Karpas-422 (cell line): ENCODE data around the gene RABGAP1L. TPM values are rescaled to one million over a fixed set of nuclear protein-coding genes. Genes with fewer than 3 reads are reported as not detected.

Experiments
- DNase-seq: peaks from one replicate; pipeline ENCODE4 v3.0.0-alpha.2; 2015
- H2AFZ ChIP-seq: fragments of 200-600 bp; sonication (generic); 2 replicates; pipeline ENCODE4 v1.6.1; 2014; ENCODE audit warnings: antibody characterized with exemption, low read length, mixed read lengths
- H3K27ac ChIP-seq: fragments of 200-600 bp; sonication (generic); 2 replicates; pipeline ENCODE4 v1.5.1; 2014; ENCODE audit warnings: mild to moderate bottlenecking, low read length, moderate library complexity
- H3K27me3 ChIP-seq: fragments of 200-600 bp; sonication (generic); 2 replicates; pipeline ENCODE4 v1.6.1; 2014; ENCODE audit warnings: low read length, mixed read lengths
- H3K36me3 ChIP-seq: fragments of 200-600 bp; sonication (generic); 2 replicates; pipeline ENCODE4 v1.6.1; 2014; ENCODE audit warnings: low read length, mixed read lengths; ENCODE audit not compliant: insufficient read depth
- H3K4me1 ChIP-seq: fragments of 200-600 bp; sonication (generic); 2 replicates; pipeline ENCODE4 v1.6.1; 2014; ENCODE audit warnings: mild to moderate bottlenecking, low read length, mixed read lengths
- H3K4me2 ChIP-seq: fragments of 200-600 bp; sonication (generic); 2 replicates; pipeline ENCODE4 v1.6.1; 2014; ENCODE audit warnings: low read length, low read depth, mild to moderate bottlenecking; ENCODE audit not compliant: poor library complexity, severe bottlenecking
- H3K4me3 ChIP-seq: fragments of 200-600 bp; sonication (generic); 2 replicates; pipeline ENCODE4 v1.5.1; 2014; ENCODE audit warnings: mild to moderate bottlenecking, antibody characterized with exemption, low read length, mixed read lengths
- H3K79me2 ChIP-seq: fragments of 200-600 bp; sonication (generic); 2 replicates; pipeline ENCODE4 v1.6.1; 2014; ENCODE audit warnings: mild to moderate bottlenecking, low read length, mixed read lengths
- H3K9ac ChIP-seq: fragments of 200-600 bp; sonication (generic); 2 replicates; pipeline ENCODE4 v1.6.0; 2014; ENCODE audit warnings: low read length
- H3K9me2 ChIP-seq: fragments of 200-600 bp; sonication (generic), shearing (Covaris generic); replicated peaks from 2 replicates; pipeline ENCODE4 v1.6.0; 2014; ENCODE audit warnings: mild to moderate bottlenecking, low read length, moderate library complexity; ENCODE audit not compliant: insufficient read depth
- H3K9me3 ChIP-seq: fragments of 300-700, 200-600 bp; sonication (generic); 2 replicates; pipeline ENCODE4 v1.6.1; 2014; ENCODE audit warnings: low read length, mixed read lengths
- H4K20me1 ChIP-seq: fragments of 200-600 bp; sonication (generic); 2 replicates; pipeline ENCODE4 v1.6.1; 2014; ENCODE audit warnings: mild to moderate bottlenecking, antibody characterized with exemption, low read length, low read depth; ENCODE audit not compliant: insufficient read depth
- total RNA-seq: library from RNA; depleted of rRNA; stranded (reverse); fragments of >200 nt; shearing (Covaris generic); gene quantifications from 2 replicates; pipeline ENCODE4 v1.2.3, GENCODE V29; 2014; ENCODE audit warnings: low replicate concordance

Gene RABGAP1L
- total RNA-seq, 1 experiment from 2014 or later: 28.9 TPM

DNA sequence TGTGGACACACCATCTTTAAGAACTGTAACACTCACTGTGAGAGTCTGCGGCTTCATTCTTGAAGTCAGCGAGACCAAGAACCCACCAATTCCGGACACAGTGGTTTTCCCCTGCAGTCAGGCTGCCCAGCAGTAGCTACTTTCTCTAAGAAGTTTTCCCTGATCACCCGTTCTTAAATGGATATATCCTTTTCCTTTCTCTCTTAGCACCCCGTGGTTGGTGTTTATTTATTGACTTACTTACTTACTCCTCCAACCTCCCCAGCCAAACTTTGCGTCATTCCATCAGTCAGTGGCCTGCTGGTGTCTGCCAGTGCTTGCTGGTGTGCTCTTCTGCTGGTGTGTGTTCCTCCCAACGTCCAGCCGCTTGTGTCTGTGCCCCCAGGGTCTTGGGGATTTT lies 553.2 kb downstream of the RABGAP1L start:
- Histone ChIP-seq H3K36me3 (no peaks in the 10 kb centered on the region), H3K9me2 (no peaks in the 10 kb centered on the region), H3K9me3 (no peaks in the 10 kb centered on the region), H3K27me3 (no peaks in the 10 kb centered on the region), H3K79me2 (no peaks in the 10 kb centered on the region), H4K20me1 (no peaks in the 10 kb centered on the region), H3K27ac (no peak overlapping the region), H3K9ac (no peak overlapping the region), H3K4me2 (no peak overlapping the region), H3K4me3 (no peak overlapping the region), H3K4me1 (no peaks in the 10 kb centered on the region), H2AFZ (no peak overlapping the region)
- no peak for DNase-seq

DNA sequence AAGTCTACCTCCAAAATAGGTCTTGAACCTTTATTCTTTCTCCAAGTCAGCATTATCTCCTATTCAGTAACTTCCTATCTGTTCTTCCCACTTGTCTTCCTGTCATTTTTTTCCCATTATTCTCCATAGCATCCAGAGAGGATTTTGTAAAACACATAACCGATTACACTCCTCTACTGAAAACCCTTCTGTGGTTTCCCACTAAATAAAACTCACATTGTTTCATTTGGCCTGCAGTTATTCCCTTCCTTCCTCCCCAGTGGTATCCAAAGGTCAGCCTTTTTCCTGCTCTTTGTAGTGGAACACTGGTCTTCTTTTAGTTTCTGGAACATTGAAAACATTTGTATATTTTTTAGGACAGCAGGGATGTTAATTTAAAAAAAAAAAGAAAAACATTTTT lies 554.5 kb downstream of the RABGAP1L start:
- DNase-seq: no peak
- Histone ChIP-seq H3K4me1 (no peaks in the 10 kb centered on the region), H4K20me1 (no peaks in the 10 kb centered on the region), H3K4me2 (no peak overlapping the region), H3K4me3 (no peak overlapping the region), H3K27me3 (no peaks in the 10 kb centered on the region), H3K9ac (no peak overlapping the region), H2AFZ (no peak overlapping the region), H3K27ac (no peak overlapping the region), H3K79me2 (no peaks in the 10 kb centered on the region), H3K9me3 (no peaks in the 10 kb centered on the region), H3K36me3 (no peaks in the 10 kb centered on the region), H3K9me2 (no peaks in the 10 kb centered on the region)

DNA sequence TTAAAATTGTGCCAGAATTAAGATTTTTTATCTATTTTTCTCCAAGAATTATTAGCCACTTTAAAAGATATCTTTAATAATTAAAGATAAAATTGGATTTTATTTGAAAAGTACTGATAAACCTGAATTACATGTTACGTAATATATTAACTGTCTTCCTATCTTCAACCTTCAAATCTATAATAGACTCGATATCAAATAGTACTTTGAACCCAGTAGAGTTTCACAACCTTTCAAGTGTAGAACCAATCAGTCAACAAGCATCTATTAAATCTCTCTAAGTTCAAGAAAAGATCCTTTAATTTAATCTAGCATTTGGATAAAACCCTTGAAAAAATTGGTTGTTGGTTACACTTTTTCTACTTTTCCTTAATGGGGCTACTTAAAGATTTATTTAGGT lies 559.9 kb downstream of the RABGAP1L start:
- Histone ChIP-seq H3K27ac (no peak overlapping the region), H3K79me2 (no peaks in the 10 kb centered on the region), H3K4me3 (no peak overlapping the region)

DNA sequence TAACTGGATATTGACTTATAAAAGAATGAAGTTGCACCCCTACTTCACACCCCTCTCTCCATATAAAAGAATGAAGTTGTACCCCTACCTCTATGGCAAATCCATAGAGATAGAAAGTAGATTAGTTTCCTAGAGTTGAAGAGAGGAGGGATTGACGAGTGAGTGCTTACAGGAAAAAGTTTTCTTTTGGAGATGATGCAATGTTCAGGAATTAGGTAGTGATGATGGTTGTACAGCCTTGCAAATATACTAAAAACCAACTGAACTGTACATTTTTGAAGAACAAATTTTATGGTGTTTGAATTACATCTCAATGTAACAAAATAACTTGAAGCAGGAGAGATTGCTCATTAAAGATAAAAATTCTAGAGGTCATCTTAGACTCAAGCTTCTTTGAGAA lies 561.3 kb downstream of the RABGAP1L start:
- H3K4me1 ChIP-seq: no peaks in the 10 kb centered on the region
- no peak overlapping the region for H3K4me3 ChIP-seq

More for the DNA sequence above, 559.9 kb downstream of the RABGAP1L start:
- H3K9me2 ChIP-seq: no peaks in the 10 kb centered on the region
- no peaks in the 10 kb centered on the region for H3K36me3 ChIP-seq
- no peaks in the 10 kb centered on the region for H3K27me3 ChIP-seq
- H3K9me3 ChIP-seq: no peaks in the 10 kb centered on the region
- H4K20me1 ChIP-seq: no peaks in the 10 kb centered on the region
- H3K4me1 ChIP-seq: no peaks in the 10 kb centered on the region
- no peak overlapping the region for H2AFZ ChIP-seq
- H3K4me2 ChIP-seq: no peak overlapping the region
- H3K9ac ChIP-seq: no peak overlapping the region
- no peak for DNase-seq

DNA sequence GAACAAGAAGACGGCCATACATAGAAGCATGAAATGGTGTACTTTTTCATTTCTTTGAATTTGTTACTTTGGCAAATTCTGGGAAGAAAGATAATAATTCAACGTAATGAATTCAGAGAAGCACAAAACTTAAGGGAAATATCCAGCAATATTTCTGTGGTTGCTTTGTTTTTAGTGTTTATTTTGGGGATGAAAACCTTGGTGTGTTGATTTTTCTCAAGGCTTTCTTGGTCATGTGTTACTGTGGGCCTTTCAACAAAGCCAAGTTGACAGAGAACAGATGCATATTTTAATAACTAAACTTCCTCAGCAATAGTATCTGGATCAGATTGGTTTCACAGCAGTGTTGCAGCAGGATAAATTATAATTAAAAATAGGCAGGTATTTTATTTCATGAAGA lies 561.9 kb downstream of the RABGAP1L start:
- H3K9me2 ChIP-seq: no peaks in the 10 kb centered on the region
- no peaks in the 10 kb centered on the region for H3K9me3 ChIP-seq
- no peak overlapping the region for H3K9ac ChIP-seq
- H3K4me2 ChIP-seq: no peak overlapping the region
- no peaks in the 10 kb centered on the region for H4K20me1 ChIP-seq
- no peak for DNase-seq
- no peaks in the 10 kb centered on the region for H3K79me2 ChIP-seq
- no peak overlapping the region for H2AFZ ChIP-seq
- H3K27ac ChIP-seq: no peak overlapping the region
- H3K27me3 ChIP-seq: no peaks in the 10 kb centered on the region
- no peaks in the 10 kb centered on the region for H3K4me1 ChIP-seq
- no peaks in the 10 kb centered on the region for H3K36me3 ChIP-seq
- H3K4me3 ChIP-seq: no peak overlapping the region

More for the DNA sequence above, 561.3 kb downstream of the RABGAP1L start:
- Histone ChIP-seq H3K9me2 (no peaks in the 10 kb centered on the region), H2AFZ (no peak overlapping the region), H3K4me2 (no peak overlapping the region), H3K79me2 (no peaks in the 10 kb centered on the region), H4K20me1 (no peaks in the 10 kb centered on the region), H3K27ac (no peak overlapping the region), H3K9me3 (no peaks in the 10 kb centered on the region), H3K27me3 (no peaks in the 10 kb centered on the region), H3K36me3 (no peaks in the 10 kb centered on the region), H3K9ac (no peak overlapping the region)
- DNase-seq: no peak

DNA sequence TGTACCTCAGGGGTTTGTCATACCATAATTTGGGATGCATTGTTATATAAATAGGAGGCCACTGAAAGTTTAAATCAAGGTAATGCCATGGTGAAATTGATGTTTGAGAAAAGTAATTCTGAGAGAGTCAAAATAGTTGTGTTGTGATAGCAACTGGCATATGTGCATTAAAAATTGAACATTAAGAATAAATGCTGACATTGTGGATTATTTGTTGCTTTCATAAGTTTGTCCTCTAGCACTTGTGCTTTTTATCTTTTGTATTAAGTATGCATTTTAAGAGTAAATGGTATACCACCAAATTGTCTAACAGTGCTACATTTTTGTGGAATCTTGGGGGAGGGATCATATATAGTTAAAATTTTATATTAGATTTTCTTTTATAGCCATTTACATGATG lies 564.5 kb downstream of the RABGAP1L start:
- no peak overlapping the region for H3K9ac ChIP-seq
- no peaks in the 10 kb centered on the region for H4K20me1 ChIP-seq
- no peaks in the 10 kb centered on the region for H3K9me2 ChIP-seq
- no peaks in the 10 kb centered on the region for H3K4me1 ChIP-seq
- no peak overlapping the region for H3K27ac ChIP-seq
- no peak overlapping the region for H3K4me2 ChIP-seq
- H3K79me2 ChIP-seq: no peaks in the 10 kb centered on the region
- H3K9me3 ChIP-seq: no peaks in the 10 kb centered on the region
- no peaks in the 10 kb centered on the region for H3K27me3 ChIP-seq
- H3K4me3 ChIP-seq: no peak overlapping the region
- no peak for DNase-seq
- H2AFZ ChIP-seq: no peak overlapping the region
- H3K36me3 ChIP-seq: no peaks in the 10 kb centered on the region

DNA sequence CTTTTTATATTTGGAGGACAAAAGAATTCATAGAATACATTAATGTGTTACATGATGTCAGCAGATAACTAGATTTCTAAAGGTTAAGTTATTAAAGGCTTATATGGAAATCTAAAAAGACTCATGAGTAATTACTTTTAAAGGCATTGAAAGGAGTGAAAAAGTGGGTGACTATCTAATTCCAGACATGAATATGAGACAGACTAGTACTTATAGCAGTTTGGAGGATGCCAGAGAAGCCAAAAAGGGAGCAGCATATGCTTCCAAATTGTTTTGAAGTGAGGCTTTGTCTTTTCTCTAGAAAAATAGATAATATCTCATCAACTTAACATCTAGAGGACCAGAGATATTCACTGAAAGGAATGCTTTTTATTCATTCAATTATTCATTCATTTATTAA lies 564.9 kb downstream of the RABGAP1L start:
- Histone ChIP-seq H3K27me3 (no peaks in the 10 kb centered on the region), H3K9ac (no peak overlapping the region), H3K9me3 (no peaks in the 10 kb centered on the region), H3K79me2 (no peaks in the 10 kb centered on the region), H2AFZ (no peak overlapping the region), H3K27ac (no peak overlapping the region), H4K20me1 (no peaks in the 10 kb centered on the region), H3K9me2 (no peaks in the 10 kb centered on the region), H3K36me3 (no peaks in the 10 kb centered on the region), H3K4me3 (no peak overlapping the region), H3K4me2 (no peak overlapping the region), H3K4me1 (no peaks in the 10 kb centered on the region)
- DNase-seq: no peak

DNA sequence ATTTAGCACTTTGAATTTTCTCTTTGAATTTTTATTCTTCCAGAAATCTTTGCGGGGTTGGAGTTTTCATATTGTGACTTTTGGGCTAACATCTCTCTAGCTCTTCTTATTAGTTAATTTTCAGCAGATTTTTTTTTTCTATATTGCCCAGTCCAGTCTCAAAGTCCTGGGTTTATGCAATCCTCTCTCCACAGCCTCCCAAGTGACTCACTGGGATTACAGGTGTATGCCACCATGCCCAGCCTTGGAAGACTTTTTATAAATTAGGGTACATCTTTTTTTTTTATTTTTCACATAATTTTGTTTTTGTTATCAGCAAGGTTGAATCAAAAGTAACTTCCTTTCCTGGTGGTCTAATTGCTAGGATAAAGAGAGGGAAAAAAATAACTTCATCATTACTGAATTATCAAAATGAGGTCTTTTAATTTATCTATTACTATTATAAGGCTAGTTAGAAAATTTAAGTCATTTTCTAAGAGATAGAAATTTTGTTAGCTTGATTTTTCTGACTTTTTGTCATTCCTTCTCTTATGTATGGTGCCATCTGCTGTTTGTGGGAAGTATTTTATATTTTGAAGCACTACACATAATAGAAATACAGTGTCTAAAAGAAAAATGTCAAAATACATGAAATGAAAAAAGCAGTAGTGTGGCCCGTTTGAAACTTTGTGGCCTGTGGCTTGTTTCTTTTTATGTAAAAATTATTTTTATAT lies 567.0 kb downstream of the RABGAP1L start:
- Histone ChIP-seq H3K79me2 (no peaks in the 10 kb centered on the region), H3K9me2 (no peaks in the 10 kb centered on the region), H3K4me2 (no peak overlapping the region), H3K9me3 (no peaks in the 10 kb centered on the region), H3K4me3 (no peak overlapping the region), H3K27ac (no peak overlapping the region), H3K27me3 (no peaks in the 10 kb centered on the region), H3K4me1 (no peaks in the 10 kb centered on the region), H2AFZ (no peak overlapping the region), H3K9ac (no peak overlapping the region), H3K36me3 (no peaks in the 10 kb centered on the region), H4K20me1 (no peaks in the 10 kb centered on the region)
- DNase-seq: peak; percentile 73
